COLO668 (cell line): Measurements from ENCODE around the gene NKTR.
"Not testable (repeated sequence)": the region's sequence is repeated elsewhere in the genome, so short reads cannot be mapped to it uniquely, and the experiment has no call there.

Source experiments
- DNase-seq: peaks from one replicate; lab custom pipeline; 2025; ENCODE audit not compliant: unreplicated experiment; lab: John Stamatoyannopoulos, UW

NKTR gene

GRCh38 chr3:42600111-42600957, at the start of gene NKTR:
NKTR (plus strand) TSS chr3:42600686; CDS start chr3:42601007, 321 bp downstream.
- peak; percentile 97 for DNase-seq

- DNase-seq, result no peak
Observed at GRCh38 chr3:42552830-42553229, 47.7 kb upstream of the NKTR start.

- DNase-seq, result no peak
Observed at GRCh38 chr3:42556089-42556632, 44.3 kb upstream of the NKTR start.

- DNase-seq, result not testable (repeated sequence)
Observed at GRCh38 chr3:42556817-42557216, 43.7 kb upstream of the NKTR start.

- DNase-seq, result no peak
Observed at GRCh38 chr3:42557854-42558253, 42.6 kb upstream of the NKTR start.

GRCh38 chr3:42562047-42562907, 38.2 kb upstream of the NKTR start:
- no peak for DNase-seq

GRCh38 chr3:42569593-42570142, 30.8 kb upstream of the NKTR start:
- DNase-seq, result no peak

GRCh38 chr3:42572278-42572677, 28.2 kb upstream of the NKTR start:
- peak; percentile 23 for DNase-seq

GRCh38 chr3:42575137-42575741, 25.2 kb upstream of the NKTR start:
- DNase-seq, result no peak

GRCh38 chr3:42578054-42578453, 22.4 kb upstream of the NKTR start:
- no peak for DNase-seq

- DNase-seq, result not testable (repeated sequence)
Observed at GRCh38 chr3:42579346-42579745, 21.1 kb upstream of the NKTR start.

- DNase-seq, result no peak
Observed at GRCh38 chr3:42581400-42581708, 19.1 kb upstream of the NKTR start.

GRCh38 chr3:42581709-42582473, 18.6 kb upstream of the NKTR start, which contains the start of gene SEC22C:
SEC22C (minus strand) TSS chr3:42581967; CDS start chr3:42569046, 12,921 bp downstream.
- peak; percentile 92 for DNase-seq

GRCh38 chr3:42582474-42583070, 17.9 kb upstream of the NKTR start:
- no peak for DNase-seq

- DNase-seq, result no peak
Observed at GRCh38 chr3:42588625-42589024, 11.9 kb upstream of the NKTR start.

- no peak for DNase-seq
Observed at GRCh38 chr3:42589382-42590109, 10.9 kb upstream of the NKTR start.

- DNase-seq, result no peak
Observed at GRCh38 chr3:42590989-42591756, 9.3 kb upstream of the NKTR start.

GRCh38 chr3:42591811-42592210, 8.7 kb upstream of the NKTR start:
- no peak for DNase-seq
